DMS 273 (cell line): ENCODE results near the gene KIAA2012.

ENCODE experiments used
- DNase-seq: peaks from one replicate; lab custom pipeline; 2025; ENCODE audit not compliant: unreplicated experiment; lab: John Stamatoyannopoulos, UW

The KIAA2012 gene

DNA sequence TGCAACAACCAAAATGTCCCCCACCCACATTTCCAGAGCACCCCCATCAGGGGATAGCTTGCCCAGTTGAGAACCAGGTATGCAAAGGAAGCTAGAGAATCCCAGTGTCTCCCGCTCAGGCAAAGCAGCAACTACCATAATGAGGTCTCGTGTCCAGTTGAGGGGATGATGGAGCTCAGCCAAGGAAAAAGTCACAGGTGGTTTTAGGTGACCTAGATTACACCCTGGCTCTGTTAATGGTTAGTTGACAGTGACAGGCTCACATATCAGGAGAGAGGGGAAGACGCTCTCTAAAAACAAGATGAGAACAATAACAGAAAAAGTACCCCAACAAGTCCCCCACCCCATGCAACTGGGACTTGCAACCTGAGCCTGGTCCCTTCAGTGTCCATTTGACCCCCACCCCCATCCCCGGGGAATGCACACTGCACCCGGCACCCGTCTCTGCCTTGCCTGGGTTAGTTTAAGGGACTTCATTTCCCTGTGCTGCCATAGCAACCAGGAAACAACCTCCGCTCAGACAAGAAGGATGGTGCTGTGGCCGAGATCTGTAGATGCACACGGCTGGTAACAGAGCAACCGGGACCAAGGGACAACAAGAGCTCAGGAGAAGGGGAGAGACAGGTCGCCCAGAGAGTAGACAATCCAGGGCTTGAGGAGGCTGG, at the start of gene KIAA2012:
Gene KIAA2012 (plus strand): TSS at position 519 of the 665 bp plus-strand sequence. CDS start 373 bp downstream, outside the sequence.
- DNase-seq, result no peak

DNA sequence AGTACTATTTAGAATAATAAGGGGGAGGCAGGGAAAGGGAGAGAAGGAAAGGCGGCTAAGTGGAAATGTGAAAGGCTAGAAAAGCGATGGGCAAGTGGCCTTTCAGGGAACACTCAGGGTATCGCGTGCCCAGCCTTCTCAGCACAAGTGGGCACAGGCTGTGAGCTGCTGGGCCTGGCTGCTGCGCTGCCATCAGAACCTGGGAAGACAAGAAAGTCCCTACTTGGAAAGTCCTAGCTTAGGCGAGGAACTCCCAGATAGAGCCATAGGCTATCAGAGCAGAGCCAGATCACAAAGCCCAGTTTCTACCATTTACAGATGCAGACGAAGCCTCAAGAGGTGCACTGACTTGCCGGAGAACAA, 49.2 kb upstream of the KIAA2012 start:
- DNase-seq, result no peak

- no peak for DNase-seq
These were observed 48.2 kb upstream of the KIAA2012 start for GRCh38 chr2:202024871-202025270.

DNA sequence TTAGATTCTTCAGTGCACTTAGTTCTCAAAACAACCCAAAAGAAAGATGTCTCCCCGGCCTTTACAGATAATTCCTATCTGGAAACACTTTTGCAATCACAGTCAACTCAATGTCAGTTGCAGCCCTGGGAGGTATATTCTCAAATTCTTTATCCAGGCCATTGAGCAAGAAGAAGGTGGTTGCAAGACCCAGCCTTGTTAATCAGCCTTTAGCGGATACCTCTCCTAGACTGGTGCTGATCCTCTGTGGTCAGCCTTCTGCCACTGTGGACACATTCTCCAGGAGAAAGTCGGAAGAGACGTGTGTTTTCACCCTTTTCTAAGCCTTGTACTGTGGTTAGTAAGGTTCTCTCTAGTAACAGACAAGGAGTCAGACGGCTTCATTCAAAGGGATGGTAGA, 47.2 kb upstream of the KIAA2012 start:
- no peak for DNase-seq

GRCh38 chr2:202026507-202026906, 46.5 kb upstream of the KIAA2012 start:
- DNase-seq, result no peak

DNA sequence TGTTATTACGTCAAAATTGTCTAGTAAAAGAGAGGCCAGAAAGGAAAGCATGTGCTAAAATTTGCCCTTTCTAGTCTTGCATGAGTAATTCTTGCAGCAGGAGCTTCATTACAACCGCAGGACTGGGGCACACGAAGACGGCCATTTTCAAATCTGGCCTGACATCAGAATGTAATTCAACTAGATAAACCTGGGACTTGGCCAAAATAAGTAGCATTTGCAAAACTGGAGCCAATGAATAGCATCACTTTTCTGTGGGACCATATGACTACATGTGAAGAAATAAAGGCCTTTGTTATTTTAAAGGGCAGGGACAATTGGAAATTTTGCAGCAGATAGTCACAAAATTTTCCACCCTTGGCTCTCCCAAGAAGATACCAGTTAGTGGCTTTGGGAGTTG, 42.4 kb upstream of the KIAA2012 start:
- DNase-seq, result no peak

DNA sequence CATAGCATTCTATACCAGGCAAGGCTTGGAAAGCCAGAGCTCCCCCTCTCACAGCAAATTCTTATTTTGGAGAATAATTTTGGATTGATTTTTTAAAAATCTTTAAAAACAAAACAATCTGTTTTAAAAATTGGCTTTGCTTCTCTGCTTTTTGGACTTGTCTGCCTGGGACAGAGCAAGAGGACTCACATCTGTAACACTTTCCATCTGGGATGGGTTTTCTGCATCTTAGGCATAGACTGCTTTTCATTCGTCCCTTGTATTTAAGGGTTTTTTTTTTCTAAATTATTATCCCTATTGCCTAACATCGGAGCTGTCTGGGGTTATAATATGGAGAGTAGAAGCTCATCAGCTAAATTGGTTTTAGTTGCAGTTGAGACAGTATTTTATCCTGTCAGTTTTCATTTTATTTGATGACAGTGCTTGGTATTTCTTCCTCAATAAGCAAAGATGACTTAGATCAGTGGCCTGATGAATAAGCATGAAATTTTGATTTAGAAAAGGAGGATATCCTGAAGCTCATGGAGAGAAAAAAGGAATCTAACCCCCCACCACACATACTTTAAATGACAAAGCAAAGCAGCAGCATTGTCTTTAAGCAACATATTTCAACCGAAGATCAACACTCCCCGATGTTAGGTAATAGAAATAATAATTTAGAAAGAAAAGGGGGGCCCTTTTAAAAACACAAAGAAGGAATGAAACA, 41.7 kb upstream of the KIAA2012 start:
- no peak for DNase-seq

DNA sequence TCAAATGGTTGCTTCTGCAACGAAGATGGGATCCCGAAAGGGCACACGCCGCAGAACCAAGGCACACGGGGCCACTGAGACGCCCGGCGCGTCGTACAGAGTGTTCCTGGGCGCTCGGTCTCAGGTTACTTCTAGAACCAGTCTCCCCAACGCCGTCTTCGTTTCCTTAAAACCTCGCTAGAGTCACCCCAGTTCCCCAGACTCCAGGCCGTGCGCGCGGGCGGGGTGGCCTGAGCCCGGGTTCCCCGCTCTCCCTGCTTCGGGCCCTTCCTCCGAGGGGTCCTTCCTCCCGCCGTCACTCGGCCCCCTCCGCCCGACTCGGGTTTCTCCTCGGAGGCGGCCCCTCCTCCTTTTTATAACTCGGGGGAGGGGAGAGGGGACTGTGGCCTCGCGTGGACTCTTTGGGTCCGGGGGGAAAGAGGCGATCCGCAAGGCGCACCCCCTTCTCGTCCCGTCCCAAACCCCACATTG, 40.2 kb upstream of the KIAA2012 start:
- no peak for DNase-seq

- peak; percentile 96 for DNase-seq
These were observed 39.5 kb upstream of the KIAA2012 start, which contains the start of gene FZD7 for GRCh38 chr2:202033317-202034248. Gene FZD7 (plus strand): TSS chr2:202033855. CDS start chr2:202034648, 793 bp downstream.

- peak; percentile 79 for DNase-seq
These were observed 38.6 kb upstream of the KIAA2012 start for GRCh38 chr2:202034249-202035088.

DNA sequence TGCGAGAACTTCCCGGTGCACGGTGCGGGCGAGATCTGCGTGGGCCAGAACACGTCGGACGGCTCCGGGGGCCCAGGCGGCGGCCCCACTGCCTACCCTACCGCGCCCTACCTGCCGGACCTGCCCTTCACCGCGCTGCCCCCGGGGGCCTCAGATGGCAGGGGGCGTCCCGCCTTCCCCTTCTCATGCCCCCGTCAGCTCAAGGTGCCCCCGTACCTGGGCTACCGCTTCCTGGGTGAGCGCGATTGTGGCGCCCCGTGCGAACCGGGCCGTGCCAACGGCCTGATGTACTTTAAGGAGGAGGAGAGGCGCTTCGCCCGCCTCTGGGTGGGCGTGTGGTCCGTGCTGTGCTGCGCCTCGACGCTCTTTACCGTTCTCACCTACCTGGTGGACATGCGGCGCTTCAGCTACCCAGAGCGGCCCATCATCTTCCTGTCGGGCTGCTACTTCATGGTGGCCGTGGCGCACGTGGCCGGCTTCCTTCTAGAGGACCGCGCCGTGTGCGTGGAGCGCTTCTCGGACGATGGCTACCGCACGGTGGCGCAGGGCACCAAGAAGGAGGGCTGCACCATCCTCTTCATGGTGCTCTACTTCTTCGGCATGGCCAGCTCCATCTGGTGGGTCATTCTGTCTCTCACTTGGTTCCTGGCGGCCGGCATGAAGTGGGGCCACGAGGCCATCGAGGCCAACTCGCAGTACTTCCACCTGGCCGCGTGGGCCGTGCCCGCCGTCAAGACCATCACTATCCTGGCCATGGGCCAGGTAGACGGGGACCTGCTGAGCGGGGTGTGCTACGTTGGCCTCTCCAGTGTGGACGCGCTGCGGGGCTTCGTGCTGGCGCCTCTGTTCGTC, 37.7 kb upstream of the KIAA2012 start:
- DNase-seq, result peak; percentile 76

DNA sequence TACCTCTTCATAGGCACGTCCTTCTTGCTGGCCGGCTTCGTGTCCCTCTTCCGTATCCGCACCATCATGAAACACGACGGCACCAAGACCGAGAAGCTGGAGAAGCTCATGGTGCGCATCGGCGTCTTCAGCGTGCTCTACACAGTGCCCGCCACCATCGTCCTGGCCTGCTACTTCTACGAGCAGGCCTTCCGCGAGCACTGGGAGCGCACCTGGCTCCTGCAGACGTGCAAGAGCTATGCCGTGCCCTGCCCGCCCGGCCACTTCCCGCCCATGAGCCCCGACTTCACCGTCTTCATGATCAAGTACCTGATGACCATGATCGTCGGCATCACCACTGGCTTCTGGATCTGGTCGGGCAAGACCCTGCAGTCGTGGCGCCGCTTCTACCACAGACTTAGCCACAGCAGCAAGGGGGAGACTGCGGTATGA, 37.1 kb upstream of the KIAA2012 start:
- no peak for DNase-seq

DNA sequence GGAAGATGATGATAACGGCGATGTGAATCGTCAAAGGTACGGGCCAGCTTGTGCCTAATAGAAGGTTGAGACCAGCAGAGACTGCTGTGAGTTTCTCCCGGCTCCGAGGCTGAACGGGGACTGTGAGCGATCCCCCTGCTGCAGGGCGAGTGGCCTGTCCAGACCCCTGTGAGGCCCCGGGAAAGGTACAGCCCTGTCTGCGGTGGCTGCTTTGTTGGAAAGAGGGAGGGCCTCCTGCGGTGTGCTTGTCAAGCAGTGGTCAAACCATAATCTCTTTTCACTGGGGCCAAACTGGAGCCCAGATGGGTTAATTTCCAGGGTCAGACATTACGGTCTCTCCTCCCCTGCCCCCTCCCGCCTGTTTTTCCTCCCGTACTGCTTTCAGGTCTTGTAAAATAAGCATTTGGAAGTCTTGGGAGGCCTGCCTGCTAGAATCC, 36.4 kb upstream of the KIAA2012 start:
- peak; percentile 71 for DNase-seq

DNA sequence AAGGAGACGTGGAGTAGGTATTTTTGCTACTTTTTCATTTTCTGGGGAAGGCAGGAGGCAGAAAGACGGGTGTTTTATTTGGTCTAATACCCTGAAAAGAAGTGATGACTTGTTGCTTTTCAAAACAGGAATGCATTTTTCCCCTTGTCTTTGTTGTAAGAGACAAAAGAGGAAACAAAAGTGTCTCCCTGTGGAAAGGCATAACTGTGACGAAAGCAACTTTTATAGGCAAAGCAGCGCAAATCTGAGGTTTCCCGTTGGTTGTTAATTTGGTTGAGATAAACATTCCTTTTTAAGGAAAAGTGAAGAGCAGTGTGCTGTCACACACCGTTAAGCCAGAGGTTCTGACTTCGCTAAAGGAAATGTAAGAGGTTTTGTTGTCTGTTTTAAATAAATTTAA, 36.0 kb upstream of the KIAA2012 start:
- DNase-seq, result peak; percentile 39

DNA sequence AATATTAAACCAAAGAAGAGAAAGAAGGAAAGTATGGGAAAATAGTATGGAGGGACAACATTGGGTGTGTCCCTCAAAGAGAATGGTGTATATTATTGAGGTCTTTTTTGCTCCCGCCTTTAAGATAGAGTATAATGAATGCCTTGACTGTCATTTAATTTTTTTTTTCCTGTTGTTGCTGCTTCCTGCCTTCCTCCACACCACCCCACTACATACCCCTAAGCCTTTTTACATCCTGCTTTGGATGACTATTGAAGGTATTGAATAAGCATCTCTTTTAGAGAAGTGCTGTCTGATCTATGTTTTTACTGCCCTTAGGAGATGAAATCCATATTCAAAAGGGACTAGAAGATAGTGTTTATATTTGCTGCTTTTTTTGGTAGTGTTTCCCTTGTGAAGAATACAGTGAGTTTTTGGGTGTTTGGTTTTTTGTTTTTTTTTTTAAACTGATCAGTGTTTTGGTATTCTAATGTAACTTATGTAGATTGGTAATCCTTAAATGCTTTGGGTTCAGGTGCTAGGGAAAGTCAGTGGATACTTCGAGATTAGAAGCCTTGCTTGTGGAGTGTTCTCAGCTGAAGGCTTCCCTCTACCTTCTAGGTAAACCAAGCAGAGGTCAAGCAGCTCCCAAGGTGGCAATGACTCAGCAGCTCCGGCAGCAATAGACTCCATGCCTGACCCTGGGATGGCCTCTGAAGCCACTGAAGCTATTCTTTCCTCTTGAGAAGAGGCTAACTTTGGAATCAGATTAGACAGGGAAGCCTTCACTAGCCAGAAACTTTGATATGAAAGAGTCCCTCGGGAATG, 34.4 kb upstream of the KIAA2012 start:
- peak; percentile 61 for DNase-seq

- peak; percentile 70 for DNase-seq
These were observed 33.6 kb upstream of the KIAA2012 start for GRCh38 chr2:202039278-202040078.

- peak; percentile 62 for DNase-seq
These were observed 32.8 kb upstream of the KIAA2012 start for GRCh38 chr2:202040079-202040844.
